HG03064 (cell line): ENCODE measurements around the gene GMDS.

ENCODE experiments used
- ATAC-seq: cut with Tn5 transposase; IDR thresholded peaks from one replicate; pipeline ENCODE4 v1.9.1; 2021; ENCODE audit warnings: low read depth; ENCODE audit not compliant: unreplicated experiment

GMDS gene

GRCh38 chr6:2141644-2142290 lies 103.6 kb downstream of the GMDS start:
- ATAC-seq: no peak

GRCh38 chr6:2140438-2141128 lies 104.8 kb downstream of the GMDS start:
- ATAC-seq: no peak

- ATAC-seq: no peak
Measured at GRCh38 chr6:2135401-2135800, 110.0 kb downstream of the GMDS start.

GRCh38 chr6:2134554-2134953 lies 110.9 kb downstream of the GMDS start:
- ATAC-seq: no peak

GRCh38 chr6:2133716-2134310 lies 111.6 kb downstream of the GMDS start:
- ATAC-seq: no peak

- no peak for ATAC-seq
Measured at GRCh38 chr6:2132916-2133315, 112.5 kb downstream of the GMDS start.

GRCh38 chr6:2132416-2132815 lies 113.0 kb downstream of the GMDS start:
- no peak for ATAC-seq

- ATAC-seq: no peak
Measured at GRCh38 chr6:2129182-2129621, 116.2 kb downstream of the GMDS start.

GRCh38 chr6:2127484-2127911 lies 117.9 kb downstream of the GMDS start:
- no peak for ATAC-seq

- ATAC-seq: no peak
Measured at GRCh38 chr6:2126351-2126750, 119.1 kb downstream of the GMDS start.

GRCh38 chr6:2125158-2125557 lies 120.2 kb downstream of the GMDS start:
- ATAC-seq: no peak

- no peak for ATAC-seq
Measured at GRCh38 chr6:2124260-2124709, 121.1 kb downstream of the GMDS start.

GRCh38 chr6:2120912-2121311 lies 124.5 kb downstream of the GMDS start:
- ATAC-seq: no peak

GRCh38 chr6:2119275-2119674 lies 126.1 kb downstream of the GMDS start:
- ATAC-seq: no peak

- ATAC-seq: no peak
Measured at GRCh38 chr6:2118136-2118535, 127.3 kb downstream of the GMDS start.

- ATAC-seq: no peak
Measured at GRCh38 chr6:2117447-2117846, 128.0 kb downstream of the GMDS start.

GRCh38 chr6:2116496-2116895 lies 128.9 kb downstream of the GMDS start:
- no peak for ATAC-seq

GRCh38 chr6:2114100-2114499 lies 131.3 kb downstream of the GMDS start:
- no peak for ATAC-seq

GRCh38 chr6:2111162-2111677 lies 134.2 kb downstream of the GMDS start:
- peak; percentile 53 for ATAC-seq

- ATAC-seq: no peak
Measured at GRCh38 chr6:2110504-2110903, 134.9 kb downstream of the GMDS start.

GRCh38 chr6:2109796-2110195 lies 135.6 kb downstream of the GMDS start:
- no peak for ATAC-seq
